Lower leg skin (tissue), 4 donors: ENCODE measurements around the gene GJB4. TPM values are rescaled to one million over a fixed set of nuclear protein-coding genes. Genes with fewer than 3 reads are reported as not detected.

Source experiments
- DNase-seq, 2 donors: peaks; one replicate each; pipeline ENCODE4 v3.0.0-alpha.2; 2019; ENCODE audit warnings: low spot score in 2 of 2
- H3K4me3 ChIP-seq: fragments of 200-600 bp; sonication (generic); 2 replicates; pipeline ENCODE4 v1.5.1; 2017; ENCODE audit warnings: mild to moderate bottlenecking, low read depth; ENCODE audit not compliant: poor library complexity, severe bottlenecking
- CTCF ChIP-seq, 3 donors: fragments of 450-650 bp; IDR thresholded peaks; one replicate each; pipeline ENCODE4 v1.5.1; 2016; ENCODE audit warnings: antibody characterized with exemption in 3 of 3, mild to moderate bottlenecking in 3 of 3, moderate library complexity in 2 of 3
- POLR2A ChIP-seq, 2 donors: fragments of 450-650 bp; IDR thresholded peaks; one replicate each; pipeline ENCODE4 v1.6.1; 2016 to 2017; ENCODE audit warnings: antibody characterized with exemption in 2 of 2, mild to moderate bottlenecking in 1 of 2, moderate library complexity in 1 of 2
- whole genome bisulfite sequencing, 2 donors: methylation state at CpG; one replicate each; pipeline ENCODE4 v1.1.5; 2018; 5-methylcytosine and 5-hydroxymethylcytosine counted together
- intact Hi-C: fragments of 100-400 bp; cut with DNase I; formaldehyde crosslinking; loops from one replicate; pipeline ENCODE4 v1.15.0; 2023; ENCODE audit warnings: low total_unique reads
- total RNA-seq, 4 donors: library from RNA; depleted of rRNA; stranded (reverse); fragments of >200 nt; gene quantifications; one replicate each; pipeline ENCODE4 v1.1.0, GENCODE V29; 2016

GJB4 gene
- total RNA-seq, 4 donors from 2014 or later = 44.2 to 146 (median 55.8) TPM

- intact Hi-C loops = no loop called here
- 61 to 70% methylated on average over 10 of the region's 10 CpGs for WGBS, 2 donors
- H3K4me3 ChIP-seq = no peak overlapping the region
- no peak for DNase-seq
- no peak for TF ChIP-seq POLR2A (IDR thresholded peaks at IDR 0.05)
- TF ChIP-seq CTCF (IDR thresholded peaks at IDR 0.05) = no peak
Measured at GRCh38 chr1:34777519-34778321, 18.2 kb downstream of the GJB4 start.

- DNase-seq = no peak
- H3K4me3 ChIP-seq = no peak overlapping the region
- TF ChIP-seq POLR2A (IDR thresholded peaks at IDR 0.05) = no peak
- TF ChIP-seq CTCF (IDR thresholded peaks at IDR 0.05) = no peak
- 79 to 85% methylated on average over 6 of the region's 6 CpGs for WGBS, 2 donors
- intact Hi-C loops = no loop called here
Measured at GRCh38 chr1:34778381-34778780, 18.8 kb downstream of the GJB4 start.

- intact Hi-C loops = no loop called here
- H3K4me3 ChIP-seq = no peak overlapping the region
- no peak for TF ChIP-seq POLR2A (IDR thresholded peaks at IDR 0.05)
- 60 to 71% methylated on average over 5 of the region's 5 CpGs for WGBS, 2 donors
- no peak for DNase-seq
Measured at GRCh38 chr1:34779005-34779404, 19.5 kb downstream of the GJB4 start.

- no peak overlapping the region for H3K4me3 ChIP-seq
- intact Hi-C loops = no loop called here
- 53 to 54% methylated on average over 5 of the region's 5 CpGs for WGBS, 2 donors
- TF ChIP-seq POLR2A (IDR thresholded peaks at IDR 0.05) (no peak), CTCF (IDR thresholded peaks at IDR 0.05) (no peak)
- DNase-seq = peak in 1 of 2 donors; percentile 58
Measured at GRCh38 chr1:34779526-34779925, 20.0 kb downstream of the GJB4 start.

- no peak for TF ChIP-seq CTCF (IDR thresholded peaks at IDR 0.05)
- no peak for TF ChIP-seq POLR2A (IDR thresholded peaks at IDR 0.05)
- H3K4me3 ChIP-seq = no peak overlapping the region
- 83 to 88% methylated on average over 5 of the region's 5 CpGs for WGBS, 2 donors
- peak in 1 of 2 donors; percentile 77 for DNase-seq
- intact Hi-C loops = no loop called here
Measured at GRCh38 chr1:34779962-34780361, 20.4 kb downstream of the GJB4 start.

- intact Hi-C loops = no loop called here
- no peak for TF ChIP-seq POLR2A (IDR thresholded peaks at IDR 0.05)
- no peak for TF ChIP-seq CTCF (IDR thresholded peaks at IDR 0.05)
- 43 to 45% methylated on average over 2 of the region's 2 CpGs for WGBS, 2 donors
- peak in 1 of 2 donors; percentile 82 for DNase-seq
- no peak overlapping the region for H3K4me3 ChIP-seq
Measured at GRCh38 chr1:34780528-34780927, 21.0 kb downstream of the GJB4 start.
